ENCODE data around the gene ANKLE1.

DNA sequence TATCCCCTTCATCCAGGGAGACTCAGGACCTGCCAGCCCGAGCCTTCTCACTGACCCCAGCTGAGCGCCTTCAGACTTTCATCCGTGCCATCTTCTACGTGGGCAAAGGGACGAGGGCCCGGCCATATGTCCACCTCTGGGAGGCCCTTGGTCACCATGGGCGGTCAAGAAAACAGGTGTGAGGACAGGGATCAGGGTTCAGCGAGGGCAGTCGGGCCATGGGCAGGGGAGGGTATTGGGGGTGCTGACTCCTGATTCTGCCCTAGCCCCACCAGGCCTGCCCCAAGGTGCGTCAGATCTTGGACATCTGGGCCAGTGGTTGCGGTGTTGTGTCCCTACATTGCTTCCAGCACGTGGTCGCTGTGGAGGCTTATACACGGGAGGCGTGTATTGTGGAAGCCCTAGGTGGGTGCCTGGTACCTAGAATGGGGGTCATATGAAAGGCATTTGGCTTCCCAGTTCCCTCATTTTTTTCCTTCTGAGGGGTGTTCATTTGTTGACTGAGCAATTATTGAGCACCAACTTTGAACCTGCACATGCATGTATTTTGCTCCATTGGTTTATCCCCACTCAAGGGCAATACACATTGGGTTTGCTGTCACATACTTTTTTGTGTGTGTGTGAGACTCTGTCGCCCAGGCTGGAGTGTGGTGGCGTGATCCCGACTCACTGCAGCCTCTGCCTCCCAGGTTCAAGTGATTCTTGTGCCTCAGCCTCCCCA, 3.9 kb downstream of the ANKLE1 start:
- no peak for TF ChIP-seq EZH2 (IDR thresholded peaks at IDR 0.05; ENCODE audit: low read length, missing control alignments)
- TF ChIP-seq, protein P1, sequence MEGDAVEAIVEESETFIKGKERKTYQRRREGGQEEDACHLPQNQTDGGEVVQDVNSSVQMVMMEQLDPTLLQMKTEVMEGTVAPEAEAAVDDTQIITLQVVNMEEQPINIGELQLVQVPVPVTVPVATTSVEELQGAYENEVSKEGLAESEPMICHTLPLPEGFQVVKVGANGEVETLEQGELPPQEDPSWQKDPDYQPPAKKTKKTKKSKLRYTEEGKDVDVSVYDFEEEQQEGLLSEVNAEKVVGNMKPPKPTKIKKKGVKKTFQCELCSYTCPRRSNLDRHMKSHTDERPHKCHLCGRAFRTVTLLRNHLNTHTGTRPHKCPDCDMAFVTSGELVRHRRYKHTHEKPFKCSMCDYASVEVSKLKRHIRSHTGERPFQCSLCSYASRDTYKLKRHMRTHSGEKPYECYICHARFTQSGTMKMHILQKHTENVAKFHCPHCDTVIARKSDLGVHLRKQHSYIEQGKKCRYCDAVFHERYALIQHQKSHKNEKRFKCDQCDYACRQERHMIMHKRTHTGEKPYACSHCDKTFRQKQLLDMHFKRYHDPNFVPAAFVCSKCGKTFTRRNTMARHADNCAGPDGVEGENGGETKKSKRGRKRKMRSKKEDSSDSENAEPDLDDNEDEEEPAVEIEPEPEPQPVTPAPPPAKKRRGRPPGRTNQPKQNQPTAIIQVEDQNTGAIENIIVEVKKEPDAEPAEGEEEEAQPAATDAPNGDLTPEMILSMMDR (conservative IDR thresholded peaks at IDR 0.05 in 1 of 2, IDR thresholded peaks at IDR 0.05 in 1 of 2; ENCODE audit: low read depth in 1 of 2, low read length in 2 of 2), result no peak

All from fibroblast of lung (primary cell).